Prostate gland (tissue), 2 donors: ENCODE data around the gene AQP5. TPM values are rescaled to one million over a fixed set of nuclear protein-coding genes. Genes with fewer than 3 reads are reported as not detected.

Source experiments
- DNase-seq: peaks from one replicate; pipeline ENCODE4 v3.0.0-alpha.2; 2019; ENCODE audit warnings: low spot score
- H3K27ac ChIP-seq, 2 donors: fragments of 200-600 bp; sonication (generic); 2 replicates each; pipeline ENCODE4 v1.5.1; 2017 to 2019
- H3K27me3 ChIP-seq: fragments of 200-600 bp; sonication (generic); replicated peaks from 2 replicates; pipeline ENCODE4 v1.5.1; 2019; ENCODE audit not compliant: insufficient read depth
- H3K36me3 ChIP-seq, 2 donors: fragments of 200-600 bp; sonication (generic); 1 replicate in 1 of 2; 2 replicates in 1 of 2; pipeline versions ENCODE4 v1.5.1 to v1.8.1; 2017 to 2019
- H3K4me1 ChIP-seq: fragments of 200-600 bp; sonication (generic); replicated peaks from 2 replicates; pipeline ENCODE4 v1.5.1; 2019
- H3K4me3 ChIP-seq, 2 donors: fragments of 200-600 bp; sonication (generic); 2 replicates each; pipeline ENCODE4 v1.5.1; 2017 to 2019
- H3K9me3 ChIP-seq: fragments of 200-600 bp; sonication (generic); 2 replicates; pipeline ENCODE4 v1.5.1; 2017
- POLR2A ChIP-seq: fragments of 450-650 bp; IDR thresholded peaks from one replicate; pipeline ENCODE4 v1.6.1; 2016; ENCODE audit warnings: antibody characterized with exemption, mild to moderate bottlenecking
- POLR2AphosphoS5 ChIP-seq: sonication (generic); formaldehyde crosslinking; IDR thresholded peaks from one replicate; pipeline ENCODE4 v1.6.1; 2017; ENCODE audit warnings: antibody characterized with exemption
- WGBS: methylation state at CpG from one replicate; pipeline ENCODE4 v1.1.5; 2018; 5-methylcytosine and 5-hydroxymethylcytosine counted together
- intact Hi-C: fragments of 100-400 bp; cut with DNase I; formaldehyde crosslinking; loops from one replicate; pipeline ENCODE4 v1.14.2; 2022
- total RNA-seq, 2 donors: library from RNA; depleted of rRNA; stranded (reverse); fragments of >200 nt; gene quantifications; one replicate each; pipeline ENCODE4 v1.1.0, GENCODE V29; 2016
- TF ChIP-seq, protein P1 (sequence below), 4 experiments: fragments of 200-600 bp in 2 of 4; fragments of 450-650 bp in 2 of 4; sonication (generic) in 2 of 4; IDR thresholded peaks; 1 replicate in 3 of 4; 2 replicates in 1 of 4; pipeline ENCODE4 v1.5.1; 2016 to 2019; ENCODE audit warnings: antibody characterized with exemption in 4 of 4, mild to moderate bottlenecking in 2 of 4, moderate library complexity in 2 of 4

Gene AQP5
- total RNA-seq: 10 to 100 TPM in 1 of 2 donors, 1 to 10 TPM in 1; 3.4 to 25.8 TPM

DNA sequence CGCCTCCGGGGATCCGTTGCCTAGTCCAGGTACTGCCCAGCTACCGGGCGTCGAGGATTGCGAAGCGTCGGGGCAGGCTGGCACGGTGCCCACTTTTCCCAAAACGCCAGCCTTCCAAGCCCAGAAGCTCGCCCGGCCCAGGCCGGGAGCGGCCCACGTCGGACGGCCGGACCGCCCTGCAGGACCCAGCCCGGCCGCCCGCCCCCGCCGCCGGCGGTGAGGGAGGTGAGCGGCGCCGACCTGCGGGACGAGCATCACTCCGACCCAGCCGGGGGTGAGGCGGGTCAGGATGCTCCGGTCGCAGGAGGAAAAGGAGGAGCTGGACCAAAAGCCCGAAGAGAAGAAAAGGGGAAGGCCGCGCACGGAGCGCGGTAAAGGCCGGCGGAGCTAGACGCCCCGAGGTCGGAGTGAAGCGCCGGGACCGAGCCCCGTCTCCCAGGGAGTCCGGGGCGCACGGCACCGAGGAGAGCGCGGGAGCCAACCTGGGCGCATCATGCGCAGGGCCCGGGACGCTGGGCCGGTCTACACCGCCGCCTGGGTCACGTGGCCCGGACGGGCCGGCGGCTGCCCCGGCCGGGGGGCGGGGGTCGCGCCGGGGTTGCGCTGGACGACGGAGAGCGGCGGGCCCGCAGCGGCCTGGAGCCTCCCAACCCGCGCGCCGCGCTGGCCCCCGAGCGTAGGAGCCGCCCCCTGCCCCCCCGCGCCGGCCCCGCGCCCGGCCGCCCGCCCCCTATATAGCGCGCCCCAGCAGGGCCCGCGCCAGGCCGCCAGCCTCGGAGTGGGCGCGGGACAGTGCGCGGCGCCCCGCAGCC lies at the start of gene AQP5:
Gene AQP5, plus strand, starts transcription at position 762 of the 812 bp plus-strand sequence. CDS start 146 bp downstream, outside the sequence.
- WGBS: 5% methylated on average over 90 of the region's 111 CpGs
- peak within 1 kb of the TSS in 1 of 2 donors; percentile 25 for H3K4me3 ChIP-seq
- no peak for DNase-seq
- no peaks in the 10 kb centered on the region for H3K27me3 ChIP-seq
- H3K36me3 ChIP-seq: no peaks in the 10 kb centered on the region
- no peaks in the 10 kb centered on the region for H3K9me3 ChIP-seq
- H3K4me1 ChIP-seq: peaks cover 3% of the 10 kb centered on the region
- intact Hi-C loops: no loop called here
- TF ChIP-seq POLR2AphosphoS5 (no peak), POLR2A (no peak)
- TF ChIP-seq, protein P1, sequence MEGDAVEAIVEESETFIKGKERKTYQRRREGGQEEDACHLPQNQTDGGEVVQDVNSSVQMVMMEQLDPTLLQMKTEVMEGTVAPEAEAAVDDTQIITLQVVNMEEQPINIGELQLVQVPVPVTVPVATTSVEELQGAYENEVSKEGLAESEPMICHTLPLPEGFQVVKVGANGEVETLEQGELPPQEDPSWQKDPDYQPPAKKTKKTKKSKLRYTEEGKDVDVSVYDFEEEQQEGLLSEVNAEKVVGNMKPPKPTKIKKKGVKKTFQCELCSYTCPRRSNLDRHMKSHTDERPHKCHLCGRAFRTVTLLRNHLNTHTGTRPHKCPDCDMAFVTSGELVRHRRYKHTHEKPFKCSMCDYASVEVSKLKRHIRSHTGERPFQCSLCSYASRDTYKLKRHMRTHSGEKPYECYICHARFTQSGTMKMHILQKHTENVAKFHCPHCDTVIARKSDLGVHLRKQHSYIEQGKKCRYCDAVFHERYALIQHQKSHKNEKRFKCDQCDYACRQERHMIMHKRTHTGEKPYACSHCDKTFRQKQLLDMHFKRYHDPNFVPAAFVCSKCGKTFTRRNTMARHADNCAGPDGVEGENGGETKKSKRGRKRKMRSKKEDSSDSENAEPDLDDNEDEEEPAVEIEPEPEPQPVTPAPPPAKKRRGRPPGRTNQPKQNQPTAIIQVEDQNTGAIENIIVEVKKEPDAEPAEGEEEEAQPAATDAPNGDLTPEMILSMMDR (IDR thresholded peaks at IDR 0.05): no peak
- H3K27ac ChIP-seq: no peak within 1 kb of the TSS

DNA sequence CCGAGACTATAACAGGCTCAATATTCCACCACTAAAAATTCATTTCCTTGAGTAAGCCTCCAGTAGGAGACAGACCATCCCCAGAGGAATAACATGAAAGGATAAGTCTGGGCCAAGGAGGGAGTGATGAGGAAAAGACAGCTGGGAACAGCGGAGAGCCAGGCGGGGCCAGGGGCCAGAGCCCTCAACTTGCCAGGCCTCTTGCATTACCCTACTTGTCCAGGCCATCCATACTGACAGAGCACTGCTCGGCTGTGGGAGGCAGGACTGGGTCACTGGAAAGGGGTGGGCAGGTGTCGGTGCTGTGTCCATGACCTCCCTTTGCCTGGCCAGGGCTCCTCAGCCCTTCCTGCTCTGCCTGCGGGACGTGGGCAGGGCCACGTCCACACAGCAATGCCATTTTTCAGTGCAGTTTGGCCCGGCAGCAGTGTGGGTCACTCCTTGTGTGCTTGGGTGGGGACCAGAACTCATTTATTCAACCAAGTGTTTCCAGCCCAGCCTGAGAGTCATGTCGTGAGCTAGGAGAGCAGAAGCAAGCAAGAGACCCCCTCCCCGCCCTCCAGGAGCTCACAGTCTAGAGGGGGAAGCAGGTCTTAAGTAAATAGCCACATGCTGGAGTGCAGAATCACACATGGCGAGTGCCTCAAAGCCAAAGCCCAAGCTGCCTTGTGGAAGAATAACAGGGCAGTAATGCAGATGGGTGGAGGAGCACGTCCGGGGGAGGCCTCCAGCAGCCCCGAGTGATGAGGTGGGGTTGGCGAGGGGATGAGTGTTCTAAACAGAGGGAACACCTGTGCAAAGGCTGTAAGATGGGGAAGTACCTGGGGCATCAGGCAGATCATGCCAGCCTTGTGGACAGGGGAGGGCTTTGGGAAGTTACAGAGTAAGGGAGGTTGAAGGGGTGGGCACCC lies 49.1 kb upstream of the AQP5 start:
- no peaks in the 10 kb centered on the region for H3K9me3 ChIP-seq
- TF ChIP-seq POLR2AphosphoS5: no peak
- no peak for TF ChIP-seq POLR2A
- TF ChIP-seq, protein P1 (IDR thresholded peaks at IDR 0.05): no peak
- 97% methylated on average over 15 of the region's 16 CpGs for WGBS
- no peaks in the 10 kb centered on the region for H3K36me3 ChIP-seq
- no peak overlapping the region for H3K27ac ChIP-seq
- H3K4me1 ChIP-seq: no peaks in the 10 kb centered on the region
- H3K4me3 ChIP-seq: no peak overlapping the region
- H3K27me3 ChIP-seq: no peaks in the 10 kb centered on the region
- intact Hi-C loops: no loop called here
- DNase-seq: no peak

DNA sequence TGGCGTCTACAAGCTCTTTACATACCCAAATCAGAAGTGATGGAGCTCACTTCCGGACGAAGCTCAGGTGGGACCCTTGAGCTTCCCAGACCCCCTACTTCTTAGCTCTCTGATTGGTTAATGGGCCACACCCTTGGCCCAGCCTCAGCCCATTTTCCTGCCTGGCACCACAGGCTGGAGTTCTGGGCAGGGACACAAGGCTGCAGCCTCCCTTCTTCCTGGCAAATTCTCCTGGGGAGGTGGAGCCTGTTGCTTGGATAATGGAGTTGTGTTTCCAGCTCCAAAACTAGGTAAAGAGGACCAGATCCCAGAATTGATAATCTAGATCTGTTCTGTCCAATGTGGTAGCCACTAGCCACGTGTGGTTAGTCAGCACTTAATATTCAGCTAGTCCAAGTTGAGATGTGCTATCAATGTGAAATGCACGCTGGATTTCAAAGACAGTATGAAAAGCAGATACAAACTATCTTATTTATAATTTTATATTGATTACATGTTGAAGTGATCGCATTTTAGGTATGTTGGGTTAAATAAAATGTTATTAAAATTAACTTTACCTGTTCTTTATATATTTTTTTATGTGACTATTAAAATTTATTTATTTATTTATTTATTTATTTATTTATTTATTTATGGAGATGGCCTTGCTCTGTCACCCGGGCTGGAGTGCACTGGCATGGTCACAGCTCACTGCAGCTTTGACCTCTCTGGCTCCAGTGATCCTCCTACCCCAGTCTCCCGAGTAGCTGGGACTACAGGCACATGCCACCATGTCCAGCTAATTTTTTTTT lies 45.3 kb upstream of the AQP5 start:
- TF ChIP-seq, protein P1 (IDR thresholded peaks at IDR 0.05): no peak
- TF ChIP-seq POLR2A (no peak), POLR2AphosphoS5 (no peak)
- intact Hi-C loops: no loop called here
- DNase-seq: no peak
- H3K27me3 ChIP-seq: no peaks in the 10 kb centered on the region
- WGBS: 86% methylated on average over 8 of the region's 8 CpGs
- H3K27ac ChIP-seq: no peak overlapping the region
- H3K36me3 ChIP-seq: no peaks in the 10 kb centered on the region
- no peak overlapping the region for H3K4me3 ChIP-seq
- H3K9me3 ChIP-seq: no peaks in the 10 kb centered on the region
- no peaks in the 10 kb centered on the region for H3K4me1 ChIP-seq

DNA sequence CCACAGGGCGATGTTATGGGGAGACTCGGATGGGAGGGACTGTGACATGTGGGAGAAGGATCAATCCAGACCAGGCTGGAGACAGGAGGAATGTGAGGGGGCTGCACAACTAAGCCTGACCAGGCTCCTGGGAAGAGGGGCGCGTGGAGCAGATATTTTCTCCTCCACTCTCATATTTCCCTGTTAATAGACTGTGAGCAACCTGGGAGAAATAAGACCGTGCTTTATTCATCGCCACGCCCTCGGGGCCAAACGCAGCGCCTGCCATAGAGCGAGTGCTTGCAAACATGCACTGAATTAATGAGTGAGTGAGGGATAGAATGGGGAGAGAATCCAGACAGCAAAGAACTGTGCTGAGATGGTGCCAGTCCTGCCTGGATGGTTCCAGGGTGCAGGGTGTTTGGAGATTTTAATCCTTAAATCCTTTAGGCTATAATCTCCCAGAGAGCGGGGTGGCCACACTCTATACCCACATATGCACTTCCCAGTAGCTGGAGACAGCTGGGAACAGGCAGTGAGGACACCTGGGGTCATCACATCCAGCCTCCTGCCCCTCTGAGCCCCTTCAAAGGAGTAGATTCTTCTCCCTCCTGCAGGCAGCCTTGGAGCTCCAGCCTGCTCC lies 44.4 kb upstream of the AQP5 start:
- TF ChIP-seq POLR2A: no peak
- TF ChIP-seq POLR2AphosphoS5: no peak
- TF ChIP-seq, protein P1 (IDR thresholded peaks at IDR 0.05): no peak
- Histone ChIP-seq H3K4me3 (no peak overlapping the region), H3K27me3 (no peaks in the 10 kb centered on the region), H3K27ac (no peak overlapping the region), H3K36me3 (no peaks in the 10 kb centered on the region), H3K9me3 (no peaks in the 10 kb centered on the region), H3K4me1 (no peaks in the 10 kb centered on the region)
- intact Hi-C loops: no loop called here
- no peak for DNase-seq
- WGBS: 80% methylated on average over 12 of the region's 12 CpGs
